ENCODE data around the gene CHRNA9. TPM values are rescaled to one million over a fixed set of nuclear protein-coding genes. Genes with fewer than 3 reads are reported as not detected.

Gene CHRNA9
- total RNA-seq, 5 donors from 2014 or later (not counting 1 experiment from before 2014, with no cell fraction given), result 0.10 to 0.23 (median 0.15) TPM; not detected in 2

DNA sequence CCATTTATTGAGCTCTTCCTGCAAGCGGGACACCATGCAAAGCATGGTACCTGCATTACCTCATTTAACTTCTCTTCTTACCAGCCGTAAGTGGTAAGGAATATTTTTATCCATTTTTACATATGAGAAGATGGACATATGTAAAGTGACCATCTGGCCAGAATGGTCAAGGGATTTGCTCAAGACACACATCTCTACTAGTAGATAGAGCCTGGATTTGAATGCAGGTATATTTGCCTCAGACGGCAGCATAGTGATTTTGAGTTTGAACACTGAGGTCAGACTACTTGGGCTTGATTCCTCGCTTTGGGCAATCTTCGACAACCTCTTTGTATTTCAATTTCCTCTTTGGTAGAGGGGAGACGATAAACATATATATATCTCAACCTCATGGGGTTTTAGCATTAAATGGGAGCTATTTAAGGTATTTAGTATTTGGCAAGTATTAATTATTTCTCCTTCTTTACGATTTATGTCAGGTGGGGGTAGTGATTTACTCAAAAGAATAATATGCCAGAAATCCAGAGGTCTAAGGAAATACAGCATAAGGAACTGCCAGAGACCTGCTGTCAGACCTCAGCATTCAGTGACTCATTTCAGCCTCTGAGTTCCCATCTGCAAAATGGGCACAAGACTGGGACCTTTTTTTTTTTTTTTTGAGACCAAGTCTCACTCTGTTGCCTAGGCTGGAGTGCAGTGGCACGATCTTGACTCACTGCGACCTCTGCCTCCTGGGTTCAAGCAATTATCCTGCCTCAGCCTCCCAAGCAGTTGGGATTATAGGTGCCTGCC, 34.6 kb upstream of the CHRNA9 start:
- peaks cover 4 to 9% (median 5%) of the 10 kb centered on the region in 3 donors for H3K9me3 Mint-ChIP-seq
- H3K27me3 Mint-ChIP-seq, result no peaks in the 10 kb centered on the region
- DNase-seq (no peak), ATAC-seq (replicated peaks in 1 of 4) (no peak)
- ChIA-PET CTCF (interaction anchor here (0.5 to 1.8 kb wide), 6 partner anchors 9 to 151 kb away, joined by 3 to 9 read pairs (median 4); no protein-coding TSS in a partner anchor), POLR2A (interaction anchor here (1.1 kb wide), 2 partner anchors 53 to 101 kb away, joined by 3 read pairs; no protein-coding TSS in a partner anchor)
- Histone ChIP-seq H3K36me3 (ENCODE audit: control insufficient read depth in 2 of 2, extremely low read depth in 1 of 2, insufficient read depth in 1 of 2, low read length in 1 of 2) (no peaks in the 10 kb centered on the region), H3K27me3 (replicated peaks in 1 of 2; ENCODE audit: control insufficient read depth in 2 of 2, extremely low read depth in 1 of 2, insufficient read depth in 2 of 2, low read length in 1 of 2) (no peaks in the 10 kb centered on the region), H3K27ac (ENCODE audit: low read length) (peak overlapping the region; percentile 76), H3K4me3 (ENCODE audit: control insufficient read depth in 1 of 2, extremely low read depth in 1 of 2, low read length in 1 of 2) (no peak overlapping the region), H3K4me1 (ENCODE audit: control insufficient read depth in 1 of 2, extremely low read depth in 1 of 2, insufficient read depth in 2 of 2, low read length in 2 of 2) (peaks cover 69 to 81% of the 10 kb centered on the region in 2 experiments), H3K9me3 (no peaks in the 10 kb centered on the region)
- peaks cover 68 to 82% (median 78%) of the 10 kb centered on the region in 3 donors for H3K4me1 Mint-ChIP-seq
- peak overlapping the region; percentile 98 to 100 for H3K27ac Mint-ChIP-seq
- no peaks in the 10 kb centered on the region for H3K36me3 Mint-ChIP-seq
- WGBS (ENCODE audit: insufficient coverage), result no CpG with 5 or more reads among the region's 9 CpGs
- peak overlapping the region in 2 of 3 donors; percentile 39 to 78 for H3K4me3 Mint-ChIP-seq

DNA sequence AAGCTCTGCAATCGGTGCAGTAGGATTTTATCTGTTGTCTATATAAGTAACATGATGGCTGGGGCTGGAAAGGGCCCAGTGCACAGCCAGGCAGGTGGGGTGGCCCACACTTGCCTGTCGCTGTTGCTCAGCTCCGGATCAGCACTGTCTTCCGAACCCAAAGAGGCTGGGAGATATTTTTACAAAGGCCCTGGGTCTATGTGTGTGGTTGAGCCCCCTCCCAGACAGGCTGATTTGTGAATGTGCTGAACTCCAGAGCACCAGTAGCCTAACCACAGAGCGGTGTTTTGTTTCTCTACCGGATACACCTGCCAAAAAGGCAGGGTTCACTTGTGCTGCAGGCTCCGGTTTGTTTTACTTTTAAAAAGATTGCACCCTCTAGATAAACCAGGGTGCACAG, 33.5 kb upstream of the CHRNA9 start:
- H3K36me3 Mint-ChIP-seq, result no peaks in the 10 kb centered on the region
- Histone ChIP-seq H3K36me3 (ENCODE audit: control insufficient read depth in 2 of 2, extremely low read depth in 1 of 2, insufficient read depth in 1 of 2, low read length in 1 of 2) (no peaks in the 10 kb centered on the region), H3K9me3 (no peaks in the 10 kb centered on the region), H3K27ac (ENCODE audit: low read length) (peak overlapping the region; percentile 76), H3K4me3 (ENCODE audit: control insufficient read depth in 1 of 2, extremely low read depth in 1 of 2, low read length in 1 of 2) (no peak overlapping the region), H3K4me1 (ENCODE audit: control insufficient read depth in 1 of 2, extremely low read depth in 1 of 2, insufficient read depth in 2 of 2, low read length in 2 of 2) (peaks cover 80 to 89% of the 10 kb centered on the region in 2 experiments), H3K27me3 (replicated peaks in 1 of 2; ENCODE audit: control insufficient read depth in 2 of 2, extremely low read depth in 1 of 2, insufficient read depth in 2 of 2, low read length in 1 of 2) (no peaks in the 10 kb centered on the region)
- H3K9me3 Mint-ChIP-seq, result peaks cover 4 to 9% (median 5%) of the 10 kb centered on the region in 3 donors
- H3K27me3 Mint-ChIP-seq, result no peaks in the 10 kb centered on the region
- CTCF ChIA-PET, result interaction anchor here in 1 of 2 donors (0.6 to 1.8 kb wide), 3 partner anchors 8 to 19 kb away, joined by 4 to 9 read pairs (median 7); no protein-coding TSS in a partner anchor
- H3K4me3 Mint-ChIP-seq, result peak overlapping the region; percentile 58 to 78 (median 64)
- 0% methylated on average over 1 of the region's 7 CpGs for WGBS (ENCODE audit: insufficient coverage)
- peak; percentile 89 to 94 (median 91) for ATAC-seq (replicated peaks in 1 of 4)
- peak; percentile 57 to 94 (median 79) for DNase-seq
- peak overlapping the region; percentile 98 to 100 for H3K27ac Mint-ChIP-seq
- peaks cover 78 to 88% (median 86%) of the 10 kb centered on the region in 3 donors for H3K4me1 Mint-ChIP-seq
- POLR2A ChIA-PET, result interaction anchor here (0.5 to 1.1 kb wide), 5 partner anchors 11 to 105 kb away, joined by 3 to 6 read pairs (median 3); partner anchors contain the start of gene RHOH (in 1 of the 2)

GRCh38 chr4:40303751-40304150, 31.4 kb upstream of the CHRNA9 start:
- H3K27ac Mint-ChIP-seq, result peak overlapping the region; percentile 78 to 86
- no peaks in the 10 kb centered on the region for H3K27me3 Mint-ChIP-seq
- H3K4me3 ChIP-seq (ENCODE audit: control insufficient read depth in 1 of 2, extremely low read depth in 1 of 2, low read length in 1 of 2), result no peak overlapping the region
- WGBS (ENCODE audit: insufficient coverage), result 100% methylated on average over 1 of the region's 2 CpGs
- H3K36me3 Mint-ChIP-seq, result no peaks in the 10 kb centered on the region
- peak overlapping the region in 1 of 3 donors; percentile 24 for H3K4me3 Mint-ChIP-seq
- POLR2A ChIA-PET, result interaction anchor here (0.8 kb wide), 2 partner anchors 71 to 113 kb away, joined by 4 read pairs; no protein-coding TSS in a partner anchor
- H3K4me1 ChIP-seq (ENCODE audit: control insufficient read depth in 1 of 2, extremely low read depth in 1 of 2, insufficient read depth in 2 of 2, low read length in 2 of 2), result peaks cover 84 to 92% of the 10 kb centered on the region in 2 experiments
- no peaks in the 10 kb centered on the region for H3K27me3 ChIP-seq (replicated peaks in 1 of 2; ENCODE audit: control insufficient read depth in 2 of 2, extremely low read depth in 1 of 2, insufficient read depth in 2 of 2, low read length in 1 of 2)
- ATAC-seq (replicated peaks in 1 of 4), result no peak
- DNase-seq, result no peak
- H3K9me3 ChIP-seq, result no peaks in the 10 kb centered on the region
- peaks cover 82 to 91% (median 90%) of the 10 kb centered on the region in 3 donors for H3K4me1 Mint-ChIP-seq
- peaks cover 4 to 9% (median 5%) of the 10 kb centered on the region in 3 donors for H3K9me3 Mint-ChIP-seq
- CTCF ChIA-PET, result interaction anchor here in 1 of 2 donors (1.5 to 6.1 kb wide), 2 partner anchors 13 to 20 kb away, joined by 3 to 33 read pairs; no protein-coding TSS in a partner anchor
- H3K27ac ChIP-seq (ENCODE audit: low read length), result peak overlapping the region; percentile 76
- H3K36me3 ChIP-seq (ENCODE audit: control insufficient read depth in 2 of 2, extremely low read depth in 1 of 2, insufficient read depth in 1 of 2, low read length in 1 of 2), result no peaks in the 10 kb centered on the region

DNA sequence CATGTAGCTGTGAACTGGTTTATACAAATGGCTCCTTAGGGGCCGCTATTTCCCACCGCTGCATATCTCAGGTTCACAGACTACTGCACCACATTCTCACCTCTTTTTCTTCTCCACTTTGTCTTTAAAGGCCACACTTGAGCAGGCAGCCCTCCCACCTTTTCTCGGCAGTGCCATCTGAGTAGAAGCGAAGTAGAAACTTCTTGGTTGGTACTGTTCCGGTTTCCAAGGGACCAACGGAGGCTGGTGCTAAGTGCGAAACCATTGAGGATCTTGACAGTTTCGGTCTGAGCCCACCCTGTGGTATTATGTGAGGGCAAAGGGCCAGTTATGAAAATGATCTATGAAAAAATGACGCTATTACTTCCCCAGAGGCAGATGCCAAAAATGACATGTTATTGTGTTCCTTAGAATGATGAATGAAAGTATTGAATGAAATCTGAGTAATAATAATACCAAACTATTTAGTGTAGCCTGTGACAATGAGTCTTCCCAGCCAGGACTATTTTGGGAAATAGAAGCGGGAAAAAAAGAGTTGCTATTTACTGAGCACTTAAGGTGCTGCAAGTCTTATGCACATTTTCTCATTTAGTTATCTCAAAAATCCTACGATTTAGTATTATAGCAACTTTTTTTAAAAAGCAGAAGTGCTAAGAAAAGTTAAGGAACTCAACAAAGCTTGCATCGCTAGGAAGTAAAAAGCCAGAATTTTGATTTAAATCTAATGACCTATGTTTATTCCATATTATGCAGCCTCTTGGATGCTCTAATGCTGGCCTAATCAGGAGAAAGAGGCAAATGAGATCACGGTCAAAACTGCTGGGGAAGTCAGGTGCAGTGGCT, 29.6 kb upstream of the CHRNA9 start:
- Histone ChIP-seq H3K9me3 (no peaks in the 10 kb centered on the region), H3K27me3 (replicated peaks in 1 of 2; ENCODE audit: control insufficient read depth in 2 of 2, extremely low read depth in 1 of 2, insufficient read depth in 2 of 2, low read length in 1 of 2) (no peaks in the 10 kb centered on the region), H3K27ac (ENCODE audit: low read length) (peak overlapping the region; percentile 95), H3K4me1 (ENCODE audit: control insufficient read depth in 1 of 2, extremely low read depth in 1 of 2, insufficient read depth in 2 of 2, low read length in 2 of 2) (peaks cover 76 to 92% of the 10 kb centered on the region in 2 experiments), H3K36me3 (ENCODE audit: control insufficient read depth in 2 of 2, extremely low read depth in 1 of 2, insufficient read depth in 1 of 2, low read length in 1 of 2) (no peaks in the 10 kb centered on the region), H3K4me3 (ENCODE audit: control insufficient read depth in 1 of 2, extremely low read depth in 1 of 2, low read length in 1 of 2) (no peak overlapping the region)
- Mint-ChIP-seq H3K9me3 (peaks cover 4 to 9% (median 5%) of the 10 kb centered on the region in 3 donors), H3K4me1 (peaks cover 86 to 93% (median 91%) of the 10 kb centered on the region in 3 donors), H3K27me3 (no peaks in the 10 kb centered on the region), H3K27ac (peak overlapping the region; percentile 97 to 99), H3K36me3 (no peaks in the 10 kb centered on the region), H3K4me3 (peak overlapping the region; percentile 53 to 66 (median 63))
- ChIA-PET POLR2A (interaction anchor here (0.8 to 2.3 kb wide), 6 partner anchors 14 to 106 kb away, joined by 4 to 14 read pairs (median 12); no protein-coding TSS in a partner anchor), CTCF (interaction anchor here (0.6 to 6.1 kb wide), 5 partner anchors 11 to 111 kb away, joined by 6 to 46 read pairs (median 18); no protein-coding TSS in a partner anchor)
- DNase-seq (peak in 28 of 35 experiments; percentile 25 to 75 (median 40)), ATAC-seq (replicated peaks in 1 of 4) (no peak)
- WGBS (ENCODE audit: insufficient coverage), result 8% methylated on average over 7 of the region's 13 CpGs

DNA sequence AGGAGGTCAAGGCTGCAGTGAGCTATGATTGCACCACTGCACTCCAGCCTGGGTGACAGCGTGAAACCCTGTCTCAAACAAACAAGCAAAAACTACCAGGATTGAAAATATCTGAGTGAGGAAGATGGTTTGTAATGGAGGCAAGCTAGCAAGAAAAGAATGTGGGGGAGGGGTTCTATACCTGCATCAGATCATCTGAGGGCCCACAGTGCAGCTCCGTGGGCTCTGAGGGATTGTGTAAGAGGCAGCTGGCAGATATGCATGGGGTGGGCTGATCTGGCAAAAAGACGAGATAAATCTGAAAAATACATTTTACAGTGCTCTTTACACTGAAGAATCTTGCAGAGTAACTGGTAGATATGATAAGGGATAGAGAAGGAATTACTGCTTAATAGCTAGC, 28.9 kb upstream of the CHRNA9 start:
- Histone ChIP-seq H3K4me1 (ENCODE audit: control insufficient read depth in 1 of 2, extremely low read depth in 1 of 2, insufficient read depth in 2 of 2, low read length in 2 of 2) (peaks cover 72 to 92% of the 10 kb centered on the region in 2 experiments), H3K27ac (ENCODE audit: low read length) (peak overlapping the region; percentile 95), H3K4me3 (ENCODE audit: control insufficient read depth in 1 of 2, extremely low read depth in 1 of 2, low read length in 1 of 2) (no peak overlapping the region), H3K36me3 (ENCODE audit: control insufficient read depth in 2 of 2, extremely low read depth in 1 of 2, insufficient read depth in 1 of 2, low read length in 1 of 2) (no peaks in the 10 kb centered on the region), H3K9me3 (no peaks in the 10 kb centered on the region), H3K27me3 (replicated peaks in 1 of 2; ENCODE audit: control insufficient read depth in 2 of 2, extremely low read depth in 1 of 2, insufficient read depth in 2 of 2, low read length in 1 of 2) (no peaks in the 10 kb centered on the region)
- WGBS (ENCODE audit: insufficient coverage), result no CpG with 5 or more reads among the region's 3 CpGs
- Mint-ChIP-seq H3K27ac (peak overlapping the region; percentile 97 to 99), H3K4me1 (peaks cover 86 to 93% (median 91%) of the 10 kb centered on the region in 3 donors), H3K27me3 (no peaks in the 10 kb centered on the region), H3K4me3 (peak overlapping the region in 2 of 3 donors; percentile 18 to 66), H3K36me3 (no peaks in the 10 kb centered on the region), H3K9me3 (peaks cover 4 to 9% (median 5%) of the 10 kb centered on the region in 3 donors)
- DNase-seq, result peak in 1 of 35 experiments; percentile 4
- no peak for ATAC-seq (replicated peaks in 1 of 4)
- CTCF ChIA-PET, result interaction anchor here (1.7 to 6.1 kb wide), 5 partner anchors 11 to 112 kb away, joined by 4 to 46 read pairs (median 18); no protein-coding TSS in a partner anchor
- POLR2A ChIA-PET, result interaction anchor here (0.8 to 2.3 kb wide), 5 partner anchors 22 to 106 kb away, joined by 3 to 13 read pairs (median 4); no protein-coding TSS in a partner anchor
